Right renal cortex interstitium (tissue), 3 donors: ENCODE data around the gene SPECC1. TPM values are rescaled to one million over a fixed set of nuclear protein-coding genes. Genes with fewer than 3 reads are reported as not detected.
A peak's percentile ranks its signal among the peaks of the same experiment; 100 is the strongest.
"Not testable (repeated sequence)": the region's sequence is repeated elsewhere in the genome, so short reads cannot be mapped to it uniquely, and the experiment has no call there.

Experiments
- DNase-seq, 3 donors: peaks; one replicate each; pipeline ENCODE4 v3.0.0-alpha.2; 2013; ENCODE audit warnings: low read depth in 3 of 3, low spot score in 2 of 3
- polyA plus RNA-seq, 3 donors: library from polyadenylated mRNA; unstranded; fragments of 120-200 nt; gene quantifications; one replicate each; pipeline ENCODE4 v1.2.1, GENCODE V29; 2013; ENCODE audit not compliant: insufficient read length in 3 of 3

Gene SPECC1
- polyA plus RNA-seq, 3 donors = 12.1 to 14.6 (median 14.2) TPM

DNA sequence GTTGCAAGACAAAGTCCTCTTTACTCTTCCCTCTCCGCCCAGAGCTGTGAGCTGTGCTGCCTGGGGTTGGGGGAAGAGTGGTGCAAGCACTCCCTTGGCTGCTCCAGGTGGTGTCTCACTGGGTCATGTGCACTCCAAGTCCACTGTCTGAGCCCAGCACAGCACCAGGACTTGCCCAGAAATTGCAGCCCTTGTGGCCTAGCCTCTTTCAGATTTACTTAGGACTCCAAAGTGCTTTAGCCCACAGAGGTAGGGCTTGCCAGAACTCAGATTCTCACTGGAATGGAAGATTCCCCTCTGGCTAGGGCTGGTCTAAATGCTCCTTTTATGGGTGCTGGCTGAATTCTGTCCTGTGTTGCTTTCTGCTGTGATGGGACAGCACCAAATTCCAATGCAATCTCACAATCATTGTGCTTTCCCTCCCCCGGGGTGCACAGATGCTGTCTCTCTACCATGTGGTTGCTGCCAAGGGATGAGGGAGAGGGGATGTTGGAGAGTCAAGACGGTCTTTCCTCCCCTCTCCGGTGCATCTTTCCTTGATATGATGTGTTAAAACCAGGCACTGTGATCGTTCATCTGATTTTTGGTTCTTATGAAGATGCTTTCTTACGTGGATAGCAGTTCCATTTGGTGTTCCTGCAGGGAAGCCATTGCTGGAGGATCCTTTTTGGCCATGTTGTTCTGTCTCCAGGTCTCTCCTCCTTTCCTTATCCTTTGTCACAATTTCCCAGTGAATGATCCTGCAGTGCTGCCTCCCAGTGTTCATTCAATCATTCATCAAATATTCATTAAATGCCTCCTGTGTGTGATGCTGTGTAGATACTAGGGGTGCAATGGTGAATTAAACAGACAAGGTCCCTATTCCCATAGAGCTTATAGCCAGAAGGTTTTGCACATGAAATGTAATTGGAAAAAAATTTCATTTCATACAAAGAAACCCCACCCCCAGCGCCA lies 216.3 kb downstream of the SPECC1 start:
- DNase-seq = no peak

DNA sequence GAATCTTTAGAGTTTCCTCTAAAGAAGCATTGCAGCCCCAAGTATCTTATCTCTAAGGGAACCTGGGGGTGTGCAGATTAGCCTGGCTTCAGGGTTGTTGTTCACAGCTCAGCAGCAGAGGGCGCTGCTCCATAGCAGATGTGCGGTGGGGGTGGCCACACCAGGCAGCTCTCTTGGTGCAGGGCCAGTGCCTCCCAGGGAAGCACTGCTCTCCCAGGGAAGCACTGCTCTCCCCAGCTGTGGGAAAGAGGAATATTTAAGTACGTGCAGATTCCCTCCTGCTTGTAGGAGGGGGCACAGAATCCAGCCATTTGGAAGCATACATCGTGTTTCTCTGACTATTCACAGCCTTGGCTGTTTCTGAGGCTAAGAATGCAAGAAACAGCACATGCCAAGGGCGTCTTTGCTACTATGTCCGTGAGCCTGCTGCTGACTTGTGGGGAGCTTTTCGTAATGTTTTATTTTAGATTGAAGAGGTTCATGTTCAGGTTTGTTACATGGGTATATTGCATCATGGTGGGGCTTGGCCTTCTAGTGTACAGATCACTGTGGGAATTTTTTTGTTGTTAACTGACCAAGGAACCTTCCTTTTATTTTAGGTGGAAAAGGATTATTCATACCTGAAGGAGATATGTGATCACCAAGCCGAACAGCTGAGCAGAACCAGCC lies 217.8 kb downstream of the SPECC1 start:
- DNase-seq = peak; percentile 47 to 68 (median 61)

DNA sequence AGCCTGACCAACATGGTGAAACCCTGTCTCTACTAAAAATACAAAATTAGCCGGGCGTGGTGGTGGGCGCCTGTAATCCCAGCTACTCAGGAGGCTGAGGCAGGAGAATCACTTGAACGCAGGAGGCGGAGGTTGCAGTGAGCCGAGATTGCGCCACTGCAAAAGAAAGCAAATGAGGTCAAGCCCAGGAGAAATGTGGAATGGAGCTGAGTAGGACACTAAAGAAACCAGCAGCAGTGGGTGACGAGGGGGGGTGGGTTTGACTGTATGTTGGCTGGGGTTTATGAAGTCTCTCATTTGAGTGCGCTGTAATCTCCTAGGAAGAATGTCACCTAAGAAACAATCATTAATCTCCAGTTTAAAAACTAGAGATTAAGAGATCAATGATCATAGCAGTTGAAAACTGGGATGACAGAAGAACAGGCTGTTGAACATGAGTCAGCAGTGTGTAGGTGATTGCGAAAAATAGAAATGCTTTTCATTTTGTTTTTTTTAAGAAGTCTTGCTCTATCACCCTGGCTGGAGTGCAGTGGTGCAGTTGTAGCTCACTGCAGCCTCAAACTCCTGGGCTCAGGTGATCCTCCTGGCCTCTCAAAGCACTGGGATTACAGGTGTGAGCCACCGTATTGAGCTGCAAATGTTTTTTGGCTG lies 218.7 kb downstream of the SPECC1 start:
- not testable (repeated sequence) for DNase-seq

DNA sequence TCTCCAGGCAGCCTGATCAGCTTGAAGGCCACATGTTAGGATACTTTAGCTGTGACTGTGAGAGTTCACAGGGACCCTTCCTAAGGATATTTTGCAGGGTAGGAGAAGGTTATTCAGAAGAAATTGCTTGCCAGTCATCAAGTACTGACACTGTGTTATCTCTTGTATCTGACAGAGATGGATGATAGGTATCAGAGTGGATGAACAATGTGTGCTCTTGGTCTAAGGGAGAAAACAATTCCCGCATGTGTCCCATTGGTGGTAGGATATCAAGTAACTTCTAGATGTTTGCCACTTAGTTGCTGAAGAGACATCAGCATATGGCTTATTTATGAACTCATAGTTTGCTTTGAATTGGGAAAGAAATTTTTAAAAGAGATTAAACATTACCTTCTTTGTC lies 219.3 kb downstream of the SPECC1 start:
- DNase-seq = no peak

DNA sequence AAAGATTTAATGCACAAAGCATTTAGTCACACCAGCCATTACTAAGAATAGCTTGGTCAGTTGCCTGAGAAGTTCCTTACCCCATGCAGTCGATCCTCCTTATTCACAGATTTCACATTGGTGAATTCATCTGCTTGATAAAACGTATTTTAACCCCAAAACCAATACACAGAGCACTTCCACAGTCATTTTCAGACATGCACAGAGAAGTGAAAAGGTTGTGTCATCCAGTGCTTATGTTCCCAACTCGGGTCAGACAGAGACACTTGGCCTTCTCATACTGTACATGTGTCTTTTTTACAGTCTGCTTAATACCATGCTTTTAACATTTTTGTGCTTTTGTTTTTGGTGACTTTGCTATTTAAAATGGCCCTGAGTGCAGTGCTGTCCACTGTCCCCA lies 219.7 kb downstream of the SPECC1 start:
- DNase-seq = no peak

DNA sequence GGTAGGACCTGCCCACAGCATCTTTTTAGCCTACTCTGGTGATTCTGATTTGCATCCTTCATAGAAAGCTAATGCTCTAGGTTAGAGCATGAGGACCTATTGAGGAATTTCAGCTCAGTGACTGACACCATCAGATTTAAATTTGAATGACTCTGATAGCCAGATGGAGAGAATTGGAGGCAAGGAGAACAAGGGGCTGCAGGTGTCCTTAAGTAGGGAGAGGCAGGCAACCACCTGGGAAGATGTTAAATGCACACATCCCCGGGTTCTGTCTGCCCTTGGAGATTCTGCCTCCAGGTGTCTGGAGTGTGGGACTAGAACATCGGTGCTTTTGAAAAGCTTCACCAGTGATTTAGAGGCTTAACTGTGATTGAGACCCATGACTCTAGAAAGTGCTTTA lies 221.8 kb downstream of the SPECC1 start:
- no peak for DNase-seq

DNA sequence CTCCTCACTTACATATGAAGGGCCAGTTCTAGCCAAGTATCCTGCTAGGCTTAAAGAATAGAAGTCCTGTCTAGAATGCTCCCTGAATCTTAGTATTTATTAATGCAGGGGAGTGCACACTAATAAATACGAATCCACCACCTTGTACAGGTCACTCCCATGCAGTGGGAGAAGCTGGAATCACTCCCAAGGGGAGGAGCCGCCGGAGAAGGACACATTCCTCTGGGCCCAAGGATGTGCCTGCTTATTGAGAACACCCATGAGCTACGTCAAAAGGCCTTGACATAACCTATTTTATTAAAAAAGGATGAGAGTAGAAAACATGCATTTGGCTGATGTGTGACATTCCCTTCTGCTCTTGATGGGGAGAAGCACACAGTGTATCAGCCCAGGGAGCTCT lies 223.5 kb downstream of the SPECC1 start:
- no peak for DNase-seq

DNA sequence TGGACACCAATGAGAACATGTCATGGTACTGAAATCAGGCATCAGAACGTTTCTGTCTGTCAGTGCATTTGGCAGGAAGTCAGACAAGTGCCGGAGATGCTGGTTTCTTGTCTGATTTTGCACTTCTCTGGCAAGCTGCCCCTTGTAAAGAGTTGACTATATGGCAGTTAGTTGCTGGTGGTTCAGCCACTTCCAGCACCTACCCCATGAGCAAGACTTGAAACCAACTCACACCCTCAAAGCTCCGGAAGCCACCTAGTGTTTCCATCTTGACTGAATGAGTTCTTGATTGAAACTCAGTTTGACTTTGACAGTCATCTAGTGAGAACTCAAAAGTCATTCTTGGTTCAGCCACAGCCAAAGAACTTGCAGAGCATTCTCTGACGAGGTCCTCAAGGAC lies 225.1 kb downstream of the SPECC1 start:
- DNase-seq = no peak

DNA sequence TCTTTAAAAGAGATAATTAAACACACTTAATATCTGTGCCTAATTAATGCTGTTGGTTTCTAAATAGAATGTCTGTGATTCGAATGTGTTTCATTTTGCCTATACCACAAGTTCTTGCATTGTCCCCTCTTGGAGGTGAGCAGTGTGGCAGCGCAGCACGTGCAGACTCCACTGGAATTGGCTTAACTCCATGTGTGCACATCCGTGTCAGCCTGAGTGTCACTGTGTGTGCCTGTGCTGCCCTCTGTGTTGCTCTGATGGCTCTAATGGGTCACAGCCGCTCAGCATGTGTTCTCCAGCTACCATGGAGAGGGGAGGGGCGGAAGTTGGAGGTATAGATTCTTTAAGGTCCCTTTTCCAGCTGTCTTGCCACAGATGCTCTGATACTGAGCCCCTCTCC lies 226.6 kb downstream of the SPECC1 start:
- DNase-seq = no peak

DNA sequence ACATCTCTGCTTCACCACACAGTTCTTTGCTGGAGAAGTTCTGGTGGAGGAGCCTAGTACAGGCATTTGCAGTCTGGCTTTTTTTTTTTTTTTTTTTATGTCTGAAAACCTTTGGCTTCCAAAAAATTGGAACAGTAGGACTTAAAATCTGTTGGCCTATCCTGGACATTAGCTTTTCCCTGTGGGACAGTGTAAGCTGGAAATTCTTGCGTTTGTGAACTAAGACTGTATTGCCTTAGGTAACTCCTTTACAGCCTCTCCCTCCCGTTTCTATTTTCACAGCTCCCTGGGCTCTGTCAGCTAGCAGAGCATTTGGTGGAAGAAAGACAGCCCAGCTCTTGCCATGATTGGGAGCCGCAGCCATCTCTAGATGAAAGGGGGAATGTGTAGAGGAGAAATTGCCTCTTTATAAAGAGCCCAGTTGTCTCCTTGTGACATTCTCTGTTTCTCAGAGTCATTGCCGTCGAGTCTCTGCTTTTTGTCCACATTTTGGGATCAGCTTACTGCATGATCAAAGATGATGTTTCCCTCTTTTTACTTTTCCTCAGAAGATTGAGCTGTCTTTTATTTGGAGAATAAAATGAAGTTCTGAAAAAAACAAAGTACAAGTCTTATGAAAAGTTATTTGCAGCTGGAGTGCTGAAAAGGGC lies 227.5 kb downstream of the SPECC1 start:
- DNase-seq = no peak

DNA sequence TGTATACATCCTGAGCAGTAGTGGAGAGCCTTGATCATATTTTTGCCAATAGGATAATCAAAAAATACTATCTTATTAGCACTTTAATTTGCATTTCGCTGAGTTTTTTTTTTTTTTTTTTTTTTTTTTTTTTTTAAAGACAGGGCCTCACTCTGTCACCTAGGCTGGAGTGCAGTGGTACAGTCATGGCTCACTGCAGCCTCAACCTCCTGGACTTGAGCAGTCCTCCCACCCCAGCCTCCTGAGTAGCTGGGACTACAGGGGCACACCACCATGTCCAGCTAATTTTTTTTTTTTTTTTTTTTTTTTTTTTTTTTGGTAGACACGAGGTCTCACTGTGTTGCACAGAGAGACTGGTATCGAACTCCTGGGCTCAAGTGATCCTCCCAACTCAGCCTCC lies 230.6 kb downstream of the SPECC1 start:
- not testable (repeated sequence) for DNase-seq

DNA sequence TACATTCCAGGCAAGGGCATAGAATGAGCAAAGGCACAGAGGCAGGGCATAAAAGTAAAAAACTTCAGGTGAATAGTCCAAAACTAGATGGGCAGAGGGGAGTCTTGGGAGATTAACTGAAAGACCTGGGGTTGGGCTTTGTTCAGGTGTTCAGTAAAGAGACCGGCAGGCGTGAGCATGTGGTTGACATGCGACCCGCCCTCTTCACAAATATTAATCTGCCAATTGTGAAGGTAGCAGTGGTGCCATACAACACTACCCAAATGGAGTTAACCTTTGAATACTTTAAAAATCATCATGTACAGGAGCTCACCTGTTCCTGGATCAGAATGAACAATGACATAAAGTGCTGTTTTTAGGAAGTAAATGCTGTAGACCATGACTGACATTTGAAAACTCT lies 232.7 kb downstream of the SPECC1 start:
- DNase-seq = no peak

DNA sequence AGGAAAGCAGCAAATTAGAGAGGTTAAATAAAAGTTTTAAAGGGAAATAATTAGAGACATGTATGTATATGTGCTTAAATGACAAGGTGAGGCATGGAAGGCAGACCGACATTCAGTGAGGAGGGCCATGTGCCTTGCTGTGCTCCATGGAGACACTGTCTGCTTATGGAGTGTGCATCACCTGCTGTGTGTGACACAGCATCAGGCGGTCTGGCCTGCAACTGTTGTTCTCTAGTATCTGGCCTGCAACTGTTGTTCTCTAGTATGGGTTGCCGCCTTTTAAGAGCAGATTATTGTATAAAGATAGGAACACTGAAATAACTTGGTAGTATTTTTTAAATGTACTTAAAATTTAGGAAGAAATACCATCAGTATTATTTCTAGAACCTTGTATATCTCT lies 233.1 kb downstream of the SPECC1 start:
- no peak for DNase-seq

DNA sequence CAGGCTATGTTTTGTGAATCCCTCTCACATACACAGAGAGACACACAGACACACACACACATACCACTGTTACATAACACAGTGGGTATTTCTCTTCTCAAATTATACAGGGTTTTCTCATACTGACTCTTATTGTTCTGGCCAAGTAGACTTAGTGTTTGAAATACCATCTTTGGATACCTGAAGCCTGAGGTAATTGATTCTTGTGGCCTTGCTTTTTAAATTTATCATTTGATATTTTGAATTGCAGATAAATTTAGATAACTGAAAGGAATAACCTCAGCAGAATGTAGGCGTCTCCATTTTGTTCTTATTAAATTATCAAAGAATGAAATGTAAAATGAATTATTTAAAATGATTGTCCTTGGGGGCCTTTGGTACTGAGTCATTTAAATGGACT lies 234.4 kb downstream of the SPECC1 start:
- DNase-seq = no peak

DNA sequence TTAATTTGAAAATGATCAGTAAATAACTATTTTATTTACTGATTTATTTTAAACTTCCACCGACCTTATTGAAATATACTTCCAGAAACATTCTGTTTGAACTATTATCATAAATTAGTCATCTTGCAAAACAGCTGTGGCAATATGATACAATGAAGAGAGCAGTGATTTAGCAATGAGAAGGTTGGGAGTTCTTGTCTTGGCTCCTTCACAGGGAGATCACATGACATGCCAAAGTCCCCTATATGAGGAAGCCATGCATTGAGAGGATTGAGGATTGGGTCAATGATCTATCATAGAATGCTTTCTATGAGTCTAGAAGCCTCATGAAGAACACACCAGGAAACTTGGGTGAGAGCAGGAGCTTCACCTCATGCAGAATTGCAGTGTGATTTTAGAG lies 235.5 kb downstream of the SPECC1 start:
- no peak for DNase-seq

DNA sequence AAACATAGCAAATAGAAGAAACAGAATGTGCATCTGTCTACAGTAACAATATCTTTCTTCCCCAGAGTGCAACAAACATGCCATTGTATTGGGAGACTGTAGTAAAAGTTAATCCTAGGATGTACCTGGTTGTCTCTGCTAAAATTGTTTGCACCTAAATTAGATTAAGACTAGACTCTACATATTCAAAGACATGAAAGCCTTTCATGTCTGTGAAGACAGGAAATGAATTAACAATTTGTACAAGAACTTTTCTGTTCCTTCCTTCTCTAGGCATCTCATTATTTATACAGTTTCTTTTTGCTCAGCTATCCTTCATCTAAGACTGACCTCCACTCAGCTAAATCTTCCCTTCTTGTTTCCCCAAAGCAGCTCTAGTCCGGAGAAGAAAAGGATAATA lies 237.5 kb downstream of the SPECC1 start:
- DNase-seq = no peak

DNA sequence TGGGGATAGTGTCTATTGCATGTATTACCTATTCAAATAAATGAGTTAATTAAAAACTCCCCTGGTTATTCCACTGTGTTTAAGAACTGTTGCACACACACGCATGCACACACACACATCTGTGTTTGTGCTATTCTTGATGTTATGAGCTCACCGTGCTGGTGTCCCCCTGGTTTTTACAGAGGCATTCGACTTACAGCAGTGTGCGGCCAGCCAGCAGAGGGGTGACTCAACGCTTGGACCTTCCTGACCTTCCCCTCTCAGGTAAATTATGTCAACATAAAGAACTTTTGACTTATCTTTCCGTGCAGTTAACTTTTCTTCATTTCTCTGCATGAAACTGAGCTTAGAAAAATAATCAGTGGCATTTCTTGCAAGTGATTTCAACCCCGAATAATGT lies 244.2 kb downstream of the SPECC1 start:
- DNase-seq = no peak

DNA sequence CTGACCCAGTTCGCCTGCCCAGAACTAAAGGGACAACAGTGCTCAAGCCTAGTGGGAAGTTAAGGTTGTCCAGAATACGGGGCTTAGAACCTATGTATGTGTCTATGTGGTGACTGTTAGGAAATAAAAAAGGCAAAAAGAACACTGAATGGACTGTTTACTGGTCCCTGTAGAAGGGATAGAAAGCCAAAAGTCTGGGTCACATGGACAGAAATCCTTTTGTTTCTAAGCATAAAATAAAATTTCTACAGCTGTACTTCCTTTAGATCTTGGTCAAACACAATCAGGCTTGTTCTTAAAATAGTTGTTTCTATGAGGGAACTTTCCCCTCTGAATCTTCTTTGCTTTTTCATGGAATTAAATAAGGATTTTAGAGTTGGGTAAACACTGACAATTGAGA lies 245.4 kb downstream of the SPECC1 start:
- DNase-seq = no peak

DNA sequence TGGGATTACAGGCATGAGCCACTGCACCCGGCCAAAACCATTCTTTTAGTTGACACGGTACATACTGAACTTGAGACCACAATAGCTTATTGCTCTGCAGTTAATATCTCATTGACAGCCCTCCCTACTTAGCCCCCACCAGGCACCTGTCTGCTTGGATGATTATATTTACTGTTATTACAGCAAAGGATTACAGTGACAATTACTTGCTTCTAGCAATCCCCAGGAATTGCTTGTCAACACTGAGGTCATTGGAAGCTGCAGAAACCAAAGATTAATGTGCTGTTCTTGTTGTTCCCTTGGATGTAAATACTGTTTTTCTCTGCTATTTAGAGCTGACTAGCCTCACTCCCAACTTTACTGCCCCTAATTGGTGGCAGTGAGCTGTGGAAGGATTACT lies 247.0 kb downstream of the SPECC1 start:
- no peak for DNase-seq

DNA sequence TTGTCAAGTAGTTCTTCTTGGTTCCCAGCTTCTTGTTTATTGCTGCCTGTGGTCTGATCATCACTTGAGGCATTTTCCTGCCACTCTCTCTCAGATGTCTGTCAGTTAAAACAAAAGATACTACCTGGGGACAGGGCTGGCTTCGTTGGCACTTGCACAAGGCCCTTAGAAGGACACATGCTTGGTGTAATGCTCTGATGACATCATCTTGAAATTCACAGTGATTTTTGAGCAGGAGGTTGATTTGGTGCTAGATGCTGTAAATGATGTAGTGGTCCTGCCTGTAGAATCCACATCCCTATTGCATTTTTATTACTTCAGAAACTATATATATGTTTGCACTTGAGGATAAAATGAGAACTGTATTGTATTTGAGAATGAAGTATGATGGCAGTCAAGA lies 247.8 kb downstream of the SPECC1 start:
- DNase-seq = no peak

DNA sequence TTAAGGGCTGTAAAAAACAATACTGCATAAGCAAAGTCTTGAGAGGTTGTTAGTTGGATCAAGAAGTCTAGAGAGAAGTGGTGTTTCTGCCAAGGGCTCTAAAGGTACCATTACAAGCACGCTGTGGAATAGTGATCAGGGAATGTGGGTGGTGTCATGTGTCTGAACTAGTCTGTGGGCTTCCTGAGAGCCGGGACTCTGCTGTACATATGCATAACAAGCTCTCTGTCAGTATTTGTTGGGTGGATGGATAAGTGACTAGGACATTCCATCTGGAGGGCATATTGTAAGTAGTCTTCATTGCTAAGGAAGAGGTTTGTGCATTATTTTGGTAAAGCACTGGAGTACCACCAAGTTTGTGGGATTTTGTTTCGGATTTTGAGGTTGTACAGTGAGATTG lies 248.6 kb downstream of the SPECC1 start:
- DNase-seq = no peak
